Esophagus squamous epithelium (tissue), 5 donors: ENCODE data around the gene PLN. TPM values are rescaled to one million over a fixed set of nuclear protein-coding genes. Genes with fewer than 3 reads are reported as not detected.

Experiments
- DNase-seq: peaks from one replicate; lab custom pipeline; 2025; lab: John Stamatoyannopoulos, UW
- H3K27ac ChIP-seq, 4 donors: fragments of 200-600 bp; sonication (generic); one replicate each; pipeline ENCODE4 v1.5.1; 2016 to 2019; ENCODE audit warnings: mild to moderate bottlenecking in 1 of 4
- H3K27me3 ChIP-seq, 4 donors: fragments of 200-600 bp; sonication (generic); 1 replicate in 3 of 4; 2 replicates in 1 of 4; pipeline versions ENCODE4 v1.5.1 to v1.6.0; 2017 to 2021; ENCODE audit warnings: antibody characterized with exemption in 1 of 4
- H3K36me3 ChIP-seq, 3 donors: fragments of 200-600 bp; sonication (generic); one replicate each; pipeline ENCODE4 v1.5.1; 2016 to 2019
- H3K4me1 ChIP-seq, 3 donors: fragments of 200-600 bp; sonication (generic); one replicate each; pipeline ENCODE4 v1.5.1; 2017 to 2019
- H3K4me3 ChIP-seq, 4 donors: fragments of 200-600 bp; sonication (generic); 1 replicate in 3 of 4; 2 replicates in 1 of 4; pipeline ENCODE4 v1.5.1; 2016 to 2019; ENCODE audit warnings: mild to moderate bottlenecking in 2 of 4, moderate library complexity in 1 of 4
- H3K9me3 ChIP-seq, 3 donors: fragments of 200-600 bp; sonication (generic); one replicate each; pipeline ENCODE4 v1.5.1; 2016 to 2019
- CTCF ChIP-seq, 6 experiments: fragments of 450-650 bp in 4 of 6; fragments of 200-600 bp in 2 of 6; sonication (generic) in 2 of 6; IDR thresholded peaks; one replicate each; pipeline ENCODE4 v1.5.1; 2016 to 2019; ENCODE audit warnings: antibody characterized with exemption in 6 of 6, mild to moderate bottlenecking in 4 of 6, moderate library complexity in 4 of 6
- POLR2A ChIP-seq, 4 donors: fragments of 450-650 bp; IDR thresholded peaks; one replicate each; pipeline ENCODE4 v1.6.1; 2017; ENCODE audit warnings: antibody characterized with exemption in 4 of 4, mild to moderate bottlenecking in 4 of 4, moderate library complexity in 3 of 4
- WGBS, 2 donors: methylation state at CpG; one replicate each; pipeline ENCODE4 v1.1.5; 2018; 5-methylcytosine and 5-hydroxymethylcytosine counted together
- intact Hi-C: fragments of 100-400 bp; cut with DNase I; formaldehyde crosslinking; loops from one replicate; pipeline ENCODE4 v1.15.0; 2022
- total RNA-seq, 4 donors: library from RNA; depleted of rRNA; stranded (reverse); fragments of >200 nt; gene quantifications; one replicate each; pipeline ENCODE4 v1.1.0, GENCODE V29; 2016
- donor health status: DM: yes; HTN: yes; CAD: no.

PLN gene
- total RNA-seq = 10 to 100 TPM in 2 of 4 donors, 1 to 10 TPM in 2; 1.1 to 48.8 (median 11.2) TPM

GRCh38 chr6:118548136-118548535 lies at the start of gene PLN:
Gene PLN (plus strand): TSS chr6:118548296. CDS start chr6:118558922, 10,626 bp downstream.
- Histone ChIP-seq H3K27ac (peak within 1 kb of the TSS in 3 of 4 donors; percentile 39 to 49 (median 45)), H3K4me3 (peak within 1 kb of the TSS in 3 of 4 donors; percentile 27 to 50 (median 31)), H3K27me3 (no peaks in the 10 kb centered on the region), H3K4me1 (no peaks in the 10 kb centered on the region), H3K9me3 (no peaks in the 10 kb centered on the region), H3K36me3 (no peaks in the 10 kb centered on the region)
- intact Hi-C loops = no loop called here
- 76 to 83% methylated on average over 3 of the region's 3 CpGs for WGBS, 2 donors
- DNase-seq = no peak
- TF ChIP-seq POLR2A (IDR thresholded peaks at IDR 0.05) = peak in 1 of 4 donors; percentile 27
- TF ChIP-seq CTCF (IDR thresholded peaks at IDR 0.05) = no peak

- intact Hi-C loops = loop anchor here (10.0 kb wide), 1 partner anchor 216 kb away; no protein-coding TSS in a partner anchor
- WGBS, 2 donors = 80 to 92% methylated on average over 9 to 10 of the region's 10 CpGs
- H3K27me3 ChIP-seq = no peaks in the 10 kb centered on the region
These were observed 47.7 kb upstream of the PLN start for GRCh38 chr6:118500130-118501015.

GRCh38 chr6:118501099-118501498 lies 47.0 kb upstream of the PLN start:
- Histone ChIP-seq H3K27ac (no peak overlapping the region), H3K36me3 (peaks cover 0 to 11% (median 0%) of the 10 kb centered on the region in 3 donors), H3K4me3 (no peak overlapping the region), H3K9me3 (no peaks in the 10 kb centered on the region), H3K4me1 (no peaks in the 10 kb centered on the region), H3K27me3 (no peaks in the 10 kb centered on the region)
- TF ChIP-seq CTCF (IDR thresholded peaks at IDR 0.05) (no peak), POLR2A (IDR thresholded peaks at IDR 0.05) (no peak)
- 83 to 94% methylated on average over 2 to 4 of the region's 5 CpGs for WGBS, 2 donors
- DNase-seq = no peak
- intact Hi-C loops = loop anchor here (10.0 kb wide), 1 partner anchor 216 kb away; no protein-coding TSS in a partner anchor

More at GRCh38 chr6:118500130-118501015, 47.7 kb upstream of the PLN start:
- Histone ChIP-seq H3K36me3 (peaks cover 0 to 14% (median 0%) of the 10 kb centered on the region in 3 donors), H3K9me3 (no peaks in the 10 kb centered on the region), H3K27ac (no peak overlapping the region), H3K4me3 (no peak overlapping the region), H3K4me1 (no peaks in the 10 kb centered on the region)
- no peak for TF ChIP-seq CTCF (IDR thresholded peaks at IDR 0.05)
- TF ChIP-seq POLR2A (IDR thresholded peaks at IDR 0.05) = no peak
- DNase-seq = no peak

GRCh38 chr6:118501765-118502164 lies 46.3 kb upstream of the PLN start:
- Histone ChIP-seq H3K36me3 (peaks cover 0 to 11% (median 0%) of the 10 kb centered on the region in 3 donors), H3K27ac (no peak overlapping the region), H3K4me3 (no peak overlapping the region), H3K4me1 (no peaks in the 10 kb centered on the region), H3K27me3 (no peaks in the 10 kb centered on the region), H3K9me3 (no peaks in the 10 kb centered on the region)
- TF ChIP-seq CTCF (IDR thresholded peaks at IDR 0.05) (no peak), POLR2A (IDR thresholded peaks at IDR 0.05) (no peak)
- 79 to 89% methylated on average over 1 of the region's 1 CpG for WGBS, 2 donors
- DNase-seq = no peak
- intact Hi-C loops = loop anchor here (10.0 kb wide), 1 partner anchor 217 kb away; no protein-coding TSS in a partner anchor

GRCh38 chr6:118502169-118502568 lies 45.9 kb upstream of the PLN start:
- Histone ChIP-seq H3K4me1 (no peaks in the 10 kb centered on the region), H3K27me3 (no peaks in the 10 kb centered on the region), H3K9me3 (no peaks in the 10 kb centered on the region), H3K36me3 (peaks cover 0 to 11% (median 0%) of the 10 kb centered on the region in 3 donors), H3K4me3 (no peak overlapping the region), H3K27ac (no peak overlapping the region)
- intact Hi-C loops = loop anchor here (10.0 kb wide), 1 partner anchor 217 kb away; no protein-coding TSS in a partner anchor
- 50 to 51% methylated on average over 2 of the region's 2 CpGs for WGBS, 2 donors
- no peak for TF ChIP-seq CTCF (IDR thresholded peaks at IDR 0.05)
- TF ChIP-seq POLR2A (IDR thresholded peaks at IDR 0.05) = no peak
- no peak for DNase-seq
